NCI-H1105 (cell line): ENCODE results near the gene TMEM131.

Experiments used
- DNase-seq: peaks from one replicate; lab custom pipeline; 2025; lab: John Stamatoyannopoulos, UW

The TMEM131 gene

DNA sequence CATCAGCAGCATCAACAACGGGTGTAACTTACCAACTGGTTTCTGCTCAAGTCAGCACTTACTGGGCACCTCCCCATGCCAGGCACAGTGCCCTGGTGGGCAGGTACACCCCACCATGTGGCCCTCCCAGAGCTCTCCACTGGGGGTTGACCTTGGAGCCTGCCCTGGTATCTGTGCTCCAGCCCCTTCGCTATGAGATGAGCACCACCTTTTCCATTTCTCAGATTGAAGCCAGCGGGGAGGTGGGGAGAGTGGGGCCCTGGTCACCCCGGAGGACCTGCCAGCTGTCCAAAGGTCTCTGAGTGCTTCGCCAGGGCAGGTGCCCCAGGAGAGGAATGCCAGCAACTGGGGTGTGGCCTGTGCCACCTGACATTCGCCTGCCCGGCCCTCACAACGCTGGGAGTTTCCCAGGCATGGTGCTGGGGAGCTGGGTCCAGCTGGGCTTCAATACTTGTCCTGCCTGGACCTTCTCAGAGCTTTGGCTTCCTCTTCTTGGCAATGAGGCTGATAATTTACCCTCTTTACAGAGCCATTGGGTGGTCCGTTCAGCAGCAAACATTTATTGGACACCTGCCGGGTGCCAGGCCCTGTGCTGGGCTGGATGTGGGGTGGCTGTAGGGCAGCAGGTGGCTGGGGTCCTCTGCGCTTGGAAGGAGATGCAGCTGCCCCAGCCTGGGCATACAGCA is 288.2 kb downstream of the TMEM131 start:
- no peak for DNase-seq

DNA sequence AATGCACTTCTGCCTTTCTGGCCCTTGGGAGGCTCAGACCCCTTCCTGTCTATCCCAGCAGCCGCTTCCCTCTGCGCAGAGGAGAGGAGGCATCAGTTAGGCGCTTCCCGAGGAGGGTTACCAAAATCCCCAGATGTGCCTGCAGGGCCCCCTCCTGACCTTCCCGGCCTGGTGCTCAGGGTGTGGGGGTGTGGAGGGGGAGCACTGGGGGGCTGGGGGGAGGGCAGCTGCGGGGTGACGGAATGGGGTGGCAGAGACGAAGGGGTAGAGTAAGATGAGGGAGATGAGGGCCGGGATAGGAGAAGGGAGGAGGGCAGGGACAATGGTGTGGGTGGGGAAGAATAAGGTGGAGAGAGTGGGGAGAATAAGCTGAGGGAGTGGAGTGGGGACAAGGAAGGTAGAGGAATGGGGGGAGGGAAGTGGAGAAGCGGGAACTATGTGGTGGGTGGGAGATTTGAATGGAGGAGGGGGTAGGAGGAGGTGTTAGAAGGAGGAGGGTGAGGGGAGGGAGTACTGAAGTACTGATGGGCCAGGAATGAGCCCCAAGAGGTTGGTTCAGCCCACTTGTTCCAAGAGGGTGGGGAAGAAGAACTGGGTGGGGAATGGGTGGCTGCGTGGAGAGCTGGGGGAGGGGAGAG is 288.9 kb downstream of the TMEM131 start:
- no peak for DNase-seq
